ENCODE results near the gene C22orf39.

C22orf39 gene

GRCh38 chr22:19476023-19476422 is 28.5 kb upstream of the C22orf39 start:
- DNase-seq = no peak

GRCh38 chr22:19473578-19473977 is 26.1 kb upstream of the C22orf39 start:
- DNase-seq = no peak

DNA sequence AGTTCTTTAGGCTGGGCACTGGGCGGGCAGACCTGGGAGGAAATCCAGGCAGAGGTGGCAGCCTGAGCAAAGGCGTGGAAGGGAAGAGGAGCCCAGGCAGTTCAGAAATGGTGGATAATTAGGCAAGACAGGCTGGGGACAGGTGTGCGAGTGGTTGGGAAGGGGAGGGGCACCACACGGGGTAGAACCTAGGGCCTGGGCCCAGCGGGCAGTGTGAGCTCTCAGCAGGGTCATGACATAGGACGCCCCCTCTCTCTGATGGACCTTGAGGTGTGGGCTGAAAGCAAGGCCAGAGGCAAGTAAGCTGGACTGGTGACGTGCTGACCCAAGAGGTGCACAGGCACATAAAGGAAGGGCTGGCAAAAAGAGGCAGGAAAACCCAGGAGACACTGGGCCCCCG is 24.7 kb upstream of the C22orf39 start:
- no peak for DNase-seq

GRCh38 chr22:19471572-19471971 is 24.1 kb upstream of the C22orf39 start:
- no peak for DNase-seq

- no peak for DNase-seq
Observed at GRCh38 chr22:19470010-19470409, 22.5 kb upstream of the C22orf39 start.

GRCh38 chr22:19469421-19469820 is 21.9 kb upstream of the C22orf39 start:
- no peak for DNase-seq

- no peak for DNase-seq
Observed at GRCh38 chr22:19467912-19468311, 20.4 kb upstream of the C22orf39 start.

GRCh38 chr22:19466848-19467752 is 19.6 kb upstream of the C22orf39 start:
- no peak for DNase-seq

- no peak for DNase-seq
Observed at GRCh38 chr22:19466126-19466716, 18.7 kb upstream of the C22orf39 start.

GRCh38 chr22:19464975-19465374 is 17.5 kb upstream of the C22orf39 start:
- no peak for DNase-seq

DNA sequence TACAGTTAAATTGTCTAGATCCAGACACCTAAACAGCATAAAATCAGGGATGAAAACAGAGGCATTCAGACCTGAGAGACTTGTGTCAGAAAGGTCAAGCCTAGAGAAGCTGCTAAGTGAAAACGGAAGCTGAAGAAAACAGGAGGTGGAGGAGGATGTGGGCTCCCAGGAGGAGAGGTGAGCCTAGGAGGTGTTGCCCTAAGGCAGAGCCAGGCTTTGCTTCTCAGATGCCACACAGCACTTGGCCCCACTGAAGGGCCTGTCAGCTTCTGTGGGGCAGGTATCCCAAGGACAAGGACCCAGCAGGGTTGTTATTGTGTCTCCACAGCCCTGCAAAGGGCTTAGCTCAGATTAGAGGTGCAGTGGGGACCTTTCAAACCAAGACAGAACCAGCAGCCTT is 17.0 kb upstream of the C22orf39 start:
- no peak for DNase-seq

GRCh38 chr22:19463491-19464469 is 16.3 kb upstream of the C22orf39 start:
- DNase-seq = no peak

DNA sequence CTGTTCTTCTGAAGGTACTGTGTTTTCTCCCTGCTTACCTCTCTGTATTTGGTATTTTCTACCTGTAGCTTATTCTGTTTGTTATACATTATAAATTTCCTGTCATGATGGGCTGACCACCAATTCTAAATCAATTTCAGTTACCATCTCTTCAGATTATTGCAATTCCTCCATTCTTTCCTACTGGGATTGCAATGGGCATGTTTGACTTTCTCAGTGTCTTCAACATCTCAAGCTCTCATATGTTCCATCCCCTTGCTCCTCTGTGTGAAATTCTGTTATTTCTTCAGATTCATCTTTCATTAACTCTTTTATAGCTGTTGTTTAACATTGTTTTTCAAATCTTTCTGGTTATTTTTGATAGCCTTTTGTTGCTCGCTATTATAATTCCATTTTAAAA is 15.5 kb upstream of the C22orf39 start:
- DNase-seq = no peak

- DNase-seq = no peak
Observed at GRCh38 chr22:19461506-19461905, 14.0 kb upstream of the C22orf39 start.

DNA sequence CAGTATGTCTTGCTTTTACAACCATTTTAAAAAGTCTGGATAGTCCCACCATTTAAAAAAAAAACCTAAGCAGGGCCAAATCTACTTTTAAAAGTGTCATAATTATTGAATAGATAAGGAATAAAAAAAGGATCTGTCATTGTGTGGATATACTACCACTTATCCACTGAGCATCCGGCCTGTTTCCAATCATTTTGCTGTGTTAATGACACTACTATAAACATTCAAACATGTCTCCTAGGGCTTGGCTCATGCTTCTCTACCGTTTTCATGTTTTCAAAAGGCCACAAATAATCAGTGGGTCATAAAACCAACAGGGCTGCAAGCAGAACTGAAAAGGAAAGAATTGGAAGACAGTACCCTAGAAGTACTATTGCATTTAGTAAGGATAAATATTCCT is 12.5 kb upstream of the C22orf39 start:
- DNase-seq = no peak

GRCh38 chr22:19457828-19458428 is 10.4 kb upstream of the C22orf39 start:
- no peak for DNase-seq

GRCh38 chr22:19456541-19456940 is 9.0 kb upstream of the C22orf39 start:
- DNase-seq = no peak

- no peak for DNase-seq
Observed at GRCh38 chr22:19455585-19456370, 8.3 kb upstream of the C22orf39 start.

DNA sequence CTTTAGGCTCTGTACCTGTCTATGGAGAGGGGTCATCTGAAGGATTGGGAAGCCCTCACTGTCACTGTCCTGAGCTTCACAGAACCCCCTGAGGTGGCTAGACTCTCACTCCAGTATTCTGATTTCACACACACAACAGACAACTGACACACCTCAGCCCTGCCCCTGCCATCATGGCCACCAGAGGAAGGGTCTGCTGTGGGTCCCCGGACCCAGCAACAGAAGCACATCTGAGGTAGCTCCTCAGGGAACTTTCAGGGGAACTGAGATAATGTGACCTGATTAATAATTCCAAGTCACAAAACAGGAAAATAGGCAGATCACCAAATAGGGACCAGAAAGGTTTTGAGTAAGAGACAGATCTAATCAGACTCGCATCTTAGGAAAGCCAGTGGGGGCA is 7.5 kb upstream of the C22orf39 start:
- DNase-seq = no peak

GRCh38 chr22:19454156-19454555 is 6.6 kb upstream of the C22orf39 start:
- no peak for DNase-seq

DNA sequence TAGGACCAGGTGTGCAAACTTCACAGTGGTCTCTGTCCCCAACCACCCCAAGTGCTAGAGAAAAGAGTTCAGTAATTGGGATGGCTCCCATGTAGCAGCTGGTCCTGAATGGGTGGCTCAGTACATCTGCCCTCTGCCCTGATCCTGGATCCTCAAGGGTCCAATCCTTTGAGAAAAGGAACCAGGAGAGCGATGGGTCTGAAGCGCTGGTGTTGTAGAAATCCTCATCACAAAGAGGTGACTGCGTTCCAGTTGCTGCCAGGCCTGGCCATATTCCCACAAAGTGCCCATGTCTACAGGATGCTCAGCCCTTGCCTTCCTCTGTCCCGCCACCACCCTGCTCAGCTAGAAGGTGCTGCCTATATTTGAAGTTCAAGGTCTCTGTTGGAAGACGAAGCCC is 6.2 kb upstream of the C22orf39 start:
- DNase-seq = no peak

DNA sequence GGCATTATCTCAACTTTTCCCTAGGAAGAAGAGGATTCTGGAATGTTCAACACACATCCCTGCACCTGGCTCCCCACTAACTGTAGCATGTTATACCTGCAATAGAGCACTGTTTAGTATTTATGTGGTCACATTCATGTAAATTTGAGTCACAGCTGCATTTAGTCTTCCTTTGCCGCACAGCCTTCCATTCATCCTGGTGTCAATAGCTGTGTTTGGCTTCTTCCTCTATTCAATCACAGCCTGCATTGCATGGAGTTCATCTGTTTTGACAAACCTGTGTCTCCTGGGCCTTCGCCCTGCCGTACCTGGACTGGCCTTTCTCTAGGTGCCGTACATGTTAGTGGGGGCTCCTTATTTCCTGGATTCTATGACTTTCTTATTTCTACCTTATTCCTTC is 4.1 kb upstream of the C22orf39 start:
- no peak for DNase-seq
